NCI-H2227 treated with DMSO at 0.1 percent for 48 hours (cell line): Measurements from ENCODE around the gene MORF4L2.

Experiments used
- DNase-seq: peaks from one replicate; lab custom pipeline; 2025; lab: John Stamatoyannopoulos, UW

MORF4L2 gene, protein sequence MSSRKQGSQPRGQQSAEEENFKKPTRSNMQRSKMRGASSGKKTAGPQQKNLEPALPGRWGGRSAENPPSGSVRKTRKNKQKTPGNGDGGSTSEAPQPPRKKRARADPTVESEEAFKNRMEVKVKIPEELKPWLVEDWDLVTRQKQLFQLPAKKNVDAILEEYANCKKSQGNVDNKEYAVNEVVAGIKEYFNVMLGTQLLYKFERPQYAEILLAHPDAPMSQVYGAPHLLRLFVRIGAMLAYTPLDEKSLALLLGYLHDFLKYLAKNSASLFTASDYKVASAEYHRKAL

DNA sequence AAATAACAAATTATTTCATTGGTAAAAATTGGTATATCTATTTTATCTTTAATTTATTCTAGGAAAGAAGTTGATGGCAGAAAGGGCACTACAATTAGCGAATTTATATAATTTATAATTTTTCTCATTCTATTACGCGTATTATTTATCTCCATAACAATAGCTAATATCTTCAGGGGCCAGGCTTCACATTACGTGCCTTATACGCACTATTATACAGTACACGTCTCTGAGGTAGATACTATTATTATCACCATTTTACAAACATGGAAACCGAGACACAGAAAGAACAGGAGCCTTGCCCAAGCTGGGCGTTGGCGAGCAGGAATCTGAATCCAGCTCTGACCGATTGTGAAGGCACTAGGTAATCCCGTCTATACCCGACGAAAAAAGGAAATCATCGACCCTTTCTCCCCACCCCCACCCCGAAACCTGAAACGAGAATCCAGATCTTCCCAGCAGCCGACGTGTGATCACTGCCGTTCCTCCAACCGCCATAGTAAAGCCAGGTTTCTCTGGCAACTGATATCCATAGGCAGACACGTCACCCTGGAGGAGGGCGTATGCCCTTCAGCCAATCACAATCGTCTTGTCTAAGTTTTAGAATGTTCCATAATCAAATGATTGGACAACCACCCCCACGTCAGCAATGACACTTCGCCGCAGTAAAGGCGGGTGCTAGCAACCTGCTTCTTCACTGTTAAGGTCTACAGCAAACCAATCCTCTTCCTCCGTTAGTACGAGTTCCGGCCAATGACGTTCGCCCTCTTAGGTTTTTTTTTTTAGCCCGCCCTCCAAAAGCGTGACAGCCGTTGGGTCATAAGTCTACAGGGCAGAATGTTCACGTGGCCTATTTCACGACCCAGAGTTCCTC, at the start of gene MORF4L2:
MORF4L2 (minus strand) TSS at position 501 of the 874 bp plus-strand sequence. CDS start 9,672 bp downstream, outside the sequence.
- DNase-seq: peak; percentile 98

GRCh38 chrX:103734125-103734760, 47.7 kb upstream of the MORF4L2 start:
- peak; percentile 69 for DNase-seq

- DNase-seq: no peak
Observed at GRCh38 chrX:103733017-103733416, 46.5 kb upstream of the MORF4L2 start.

DNA sequence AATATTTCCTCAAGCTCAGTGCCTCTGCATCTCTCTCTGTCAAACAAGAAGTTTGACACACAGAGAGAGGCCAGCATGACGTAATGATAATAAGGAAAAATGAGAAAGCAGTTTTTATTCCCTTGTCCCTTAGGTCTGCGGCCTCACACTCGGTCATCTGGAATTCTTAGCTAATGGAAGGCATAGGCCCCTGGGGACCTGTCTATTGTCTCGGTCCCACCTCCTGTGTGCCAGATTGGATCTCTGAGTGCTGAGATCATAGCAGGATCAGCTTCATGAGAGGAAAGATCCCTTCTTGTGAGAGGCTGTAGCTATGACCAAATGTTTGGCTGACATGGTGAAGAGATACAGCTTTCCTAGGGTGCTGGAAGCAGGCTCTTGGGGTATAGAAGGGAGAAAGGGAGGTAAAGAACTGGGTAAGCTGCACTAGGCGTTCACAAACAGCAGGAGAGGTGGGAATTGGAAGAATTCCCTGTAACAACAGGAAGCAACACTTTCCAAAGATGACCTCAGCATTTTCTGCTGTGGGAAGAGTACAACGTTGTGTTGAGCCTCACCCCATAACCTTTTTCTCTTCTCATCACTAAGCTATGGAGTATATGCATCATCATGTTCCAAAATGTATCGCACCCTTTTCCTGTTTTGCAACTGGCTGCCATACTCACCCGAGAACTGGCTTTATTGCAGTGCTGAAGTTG, 44.4 kb upstream of the MORF4L2 start:
- no peak for DNase-seq

- DNase-seq: no peak
Observed at GRCh38 chrX:103730147-103730795, 43.8 kb upstream of the MORF4L2 start.

DNA sequence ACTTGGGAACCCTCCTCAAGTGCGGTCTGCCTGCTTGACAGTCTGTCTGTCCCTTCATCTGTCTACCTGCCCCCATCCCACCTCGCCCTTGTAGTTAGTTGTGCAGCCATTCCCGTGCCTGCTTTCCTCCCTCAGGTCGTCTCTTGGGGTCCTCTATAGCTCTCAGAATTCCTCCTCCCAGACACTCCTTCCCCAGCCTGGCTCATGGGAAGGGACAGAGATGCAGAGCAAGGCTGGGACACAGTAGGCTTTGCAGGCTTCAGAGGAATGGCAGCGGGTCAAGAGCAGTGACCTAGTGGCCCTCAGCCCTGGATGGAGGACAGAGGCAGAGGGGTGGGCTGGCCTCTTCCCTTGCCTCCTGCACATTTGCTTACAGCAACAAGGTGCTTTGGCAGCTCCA, 42.5 kb upstream of the MORF4L2 start:
- DNase-seq: no peak

DNA sequence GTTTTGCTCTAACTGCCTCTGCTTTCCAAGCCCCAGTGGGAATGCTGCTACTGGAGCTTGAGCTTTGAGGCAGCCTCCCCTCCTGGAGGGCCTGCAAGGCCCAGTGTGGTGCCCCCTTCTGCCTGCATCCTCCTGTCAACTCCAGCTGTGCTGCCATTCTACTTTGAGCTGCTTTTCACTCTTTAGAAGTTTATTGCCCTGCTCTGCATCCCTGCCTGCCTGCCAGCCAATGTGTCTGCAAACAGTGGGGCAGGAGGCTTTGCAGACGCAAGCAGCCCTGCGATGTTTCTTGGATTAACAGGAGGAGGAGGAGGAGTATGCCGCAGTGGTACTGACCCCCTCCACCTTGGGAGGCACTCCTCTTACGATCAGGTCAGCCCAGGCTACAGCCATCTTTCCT, 40.6 kb upstream of the MORF4L2 start:
- DNase-seq: no peak

DNA sequence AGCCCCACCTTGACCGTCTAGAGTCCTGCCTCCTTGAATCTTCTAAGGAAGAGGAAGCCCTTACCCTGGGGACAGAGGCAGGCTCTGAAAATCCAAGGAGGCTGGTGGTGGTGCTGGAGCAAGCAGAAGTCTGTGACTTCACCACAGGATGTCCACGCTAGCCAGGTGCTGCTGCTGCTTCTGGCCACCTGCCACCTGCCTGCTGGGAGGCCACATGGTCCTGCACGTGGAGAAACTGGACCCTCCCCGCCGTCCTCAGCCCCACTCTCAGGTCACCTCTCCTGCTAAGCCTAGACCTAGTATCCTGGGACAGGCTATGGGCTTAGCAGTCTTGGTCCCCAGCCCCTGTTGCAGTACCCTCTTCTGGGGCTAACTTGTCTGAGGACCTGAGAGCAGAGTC, 40.0 kb upstream of the MORF4L2 start:
- no peak for DNase-seq

GRCh38 chrX:103722505-103722904, 36.0 kb upstream of the MORF4L2 start:
- DNase-seq: no peak

DNA sequence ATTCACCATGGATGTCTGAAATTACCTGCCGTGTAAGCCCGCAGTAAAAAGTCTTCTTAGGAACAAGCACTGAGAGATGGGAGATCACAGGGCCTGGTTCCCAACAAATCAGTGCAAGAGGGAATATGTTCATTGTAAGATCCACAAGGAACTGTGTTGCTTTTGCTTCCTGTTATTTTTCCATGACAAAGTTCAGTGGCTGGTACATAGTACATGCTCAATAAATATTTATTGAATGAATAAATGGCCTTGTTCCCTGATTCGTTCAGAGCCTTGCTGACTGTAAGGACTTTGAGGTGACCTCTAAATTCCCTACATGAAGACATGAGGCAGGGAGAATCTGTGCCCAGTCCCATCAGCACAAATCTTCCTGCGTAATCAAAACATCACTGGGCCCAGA, 31.6 kb upstream of the MORF4L2 start:
- no peak for DNase-seq

DNA sequence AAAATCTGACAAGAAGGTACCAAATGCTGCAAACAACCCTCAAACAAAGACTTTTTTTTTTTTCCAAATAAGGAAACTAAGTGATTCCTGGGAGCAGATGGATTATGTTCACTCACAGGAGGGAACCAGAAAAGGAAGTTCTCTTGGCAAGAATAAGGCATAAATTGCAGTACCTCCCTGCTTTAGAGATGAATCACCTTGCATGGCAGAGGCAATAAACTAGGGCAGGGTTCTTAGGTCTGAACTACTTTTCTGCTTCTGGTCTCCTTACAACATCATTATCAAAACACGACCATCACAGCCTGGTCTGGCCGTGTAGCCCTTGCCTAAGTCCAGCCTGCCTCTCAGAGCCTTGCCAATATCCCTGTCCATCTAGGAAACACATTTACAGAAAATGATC, 30.5 kb upstream of the MORF4L2 start:
- DNase-seq: no peak

DNA sequence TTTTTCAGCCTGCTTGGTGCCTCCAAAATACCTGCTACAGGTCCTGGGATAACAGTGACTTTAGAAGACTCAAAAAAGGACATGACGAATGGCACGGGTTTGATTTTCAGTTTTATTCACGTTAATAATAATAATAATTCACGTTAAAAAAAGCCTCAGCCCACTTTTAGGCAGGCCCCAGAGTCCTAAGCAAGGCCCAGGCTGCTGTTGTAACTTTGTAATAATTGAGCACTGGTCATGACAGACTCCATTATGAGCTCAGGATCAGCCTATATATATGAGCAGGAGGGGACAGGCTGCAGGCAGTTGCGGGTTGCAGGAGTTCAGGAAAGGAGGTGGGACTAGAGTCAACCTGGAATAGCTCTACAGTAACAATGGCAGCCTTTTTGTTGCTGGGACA, 24.1 kb upstream of the MORF4L2 start, which contains the start of gene TMEM31:
TMEM31 (plus strand) TSS at position 301 of the 400 bp plus-strand sequence. CDS start 1,350 bp downstream, outside the sequence.
- DNase-seq: no peak

GRCh38 chrX:103704863-103705262, 18.4 kb upstream of the MORF4L2 start:
- no peak for DNase-seq

DNA sequence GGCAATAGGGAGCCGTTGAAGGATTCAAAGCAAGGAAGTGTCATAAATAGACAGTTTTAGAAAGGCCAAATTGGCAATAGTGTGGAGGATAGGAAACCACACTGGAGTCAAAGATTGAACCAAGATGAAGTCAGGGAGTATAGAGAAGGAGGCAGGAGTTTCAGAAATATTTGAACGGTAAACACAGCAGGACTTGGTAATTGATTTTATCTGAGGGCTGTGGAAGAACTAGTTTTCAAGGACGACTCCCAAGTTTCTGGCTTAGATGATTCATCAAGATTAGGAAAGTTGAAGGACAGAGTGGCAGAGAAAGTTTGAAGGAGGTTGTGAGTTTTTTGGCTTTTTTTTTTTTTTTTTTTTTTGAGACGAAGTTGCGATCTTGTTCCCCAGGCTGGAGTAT, 12.7 kb upstream of the MORF4L2 start:
- no peak for DNase-seq

- no peak for DNase-seq
Observed at GRCh38 chrX:103697687-103698086, 11.2 kb upstream of the MORF4L2 start.

- DNase-seq: no peak
Observed at GRCh38 chrX:103691059-103691458, 4.6 kb upstream of the MORF4L2 start.

GRCh38 chrX:103688946-103689345, 2.4 kb upstream of the MORF4L2 start:
- DNase-seq: peak; percentile 59

DNA sequence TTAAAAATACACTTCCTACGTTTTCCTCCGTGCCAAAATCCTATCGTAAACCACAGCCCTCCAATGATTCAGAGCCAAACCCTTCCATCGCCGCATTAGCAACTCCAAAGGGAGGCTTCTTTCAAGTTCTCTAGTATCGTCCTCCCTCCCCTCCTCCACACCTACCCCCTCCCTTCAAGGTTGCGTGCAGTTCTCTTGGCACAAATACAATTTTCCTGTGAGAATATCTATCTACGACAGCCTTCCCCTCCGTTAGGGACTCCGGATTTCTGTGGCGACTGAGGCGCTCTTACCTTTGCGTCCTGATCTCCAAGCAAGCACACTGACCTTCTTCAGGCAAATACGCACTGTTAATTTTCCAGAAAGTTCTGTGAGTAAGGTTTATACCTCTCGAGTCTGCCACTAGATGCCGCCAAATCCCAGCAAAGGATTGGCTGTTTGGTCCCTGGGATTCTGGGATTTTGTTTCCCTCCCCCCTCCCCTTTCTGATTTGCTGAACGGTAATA, 1.2 kb upstream of the MORF4L2 start:
- DNase-seq: peak; percentile 88

DNA sequence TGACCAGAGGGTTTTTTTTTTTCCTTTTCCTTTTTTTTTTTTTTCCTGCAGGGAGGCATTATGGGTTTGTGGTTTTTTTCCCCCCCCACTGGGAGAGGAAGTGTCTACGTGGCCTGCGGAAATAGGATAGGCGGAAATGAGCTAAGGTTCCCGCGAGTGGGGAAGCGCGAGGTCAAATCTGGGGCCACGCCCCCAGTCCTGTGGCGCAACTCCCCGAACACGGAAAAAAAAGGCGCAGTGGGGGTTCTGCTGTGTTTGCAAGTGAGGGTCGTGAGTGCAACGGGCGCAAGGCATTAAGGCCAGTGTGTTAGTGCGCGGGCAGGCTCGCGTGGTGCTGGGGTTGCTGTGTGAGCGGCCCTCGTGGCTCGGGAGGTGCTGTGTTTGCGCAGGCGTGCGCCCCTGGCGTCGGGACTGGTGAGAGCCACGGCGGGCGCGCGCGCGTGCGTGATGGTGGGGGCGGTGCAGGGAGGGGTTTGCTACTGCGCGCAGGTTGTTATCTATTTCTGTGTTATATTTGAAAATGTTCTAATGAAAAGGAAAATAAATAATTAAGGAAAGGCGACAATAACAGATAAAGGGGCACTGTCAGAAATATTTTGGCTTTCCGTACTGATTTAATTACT, 685 bp upstream of the MORF4L2 start:
- DNase-seq: peak; percentile 96

GRCh38 chrX:103685396-103685795, 1.1 kb downstream of the MORF4L2 start:
- no peak for DNase-seq

DNA sequence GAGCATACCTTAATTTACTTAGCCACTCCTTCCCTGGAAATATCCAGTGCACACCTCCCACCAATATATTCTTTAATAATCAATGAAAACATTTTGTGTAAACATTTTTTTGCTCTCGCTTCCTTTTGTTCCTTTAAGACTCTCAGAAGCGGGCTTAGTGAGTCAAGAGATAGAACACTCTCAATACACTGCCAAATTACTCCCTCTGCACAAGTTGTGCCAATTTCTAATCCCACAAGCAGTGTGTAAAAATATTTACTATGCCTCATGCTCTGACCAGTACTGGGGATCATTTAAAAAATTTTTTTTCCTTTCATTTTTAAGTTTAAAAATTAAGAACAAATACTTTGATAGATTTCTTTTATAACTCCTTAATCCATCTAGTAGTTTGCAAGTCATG, 5.1 kb downstream of the MORF4L2 start:
- no peak for DNase-seq
